CD4-positive, alpha-beta T cell treated with Interleukin-17A for 1 hour (primary cell): ENCODE data around the gene DYRK3.

Experiments used
- DNase-seq: peaks from one replicate; pipeline ENCODE4 v3.0.0-alpha.2; 2020

Gene DYRK3

GRCh38 chr1:206662396-206663092 lies 27.2 kb downstream of the DYRK3 start:
- no peak for DNase-seq

- no peak for DNase-seq
These were observed 28.0 kb downstream of the DYRK3 start for GRCh38 chr1:206663362-206663761.

- peak; percentile 78 for DNase-seq
These were observed 28.7 kb downstream of the DYRK3 start for GRCh38 chr1:206663832-206664652.

- no peak for DNase-seq
These were observed 29.4 kb downstream of the DYRK3 start for GRCh38 chr1:206664740-206665139.

- DNase-seq = no peak
These were observed 30.8 kb downstream of the DYRK3 start for GRCh38 chr1:206666031-206666561.

- no peak for DNase-seq
These were observed 31.8 kb downstream of the DYRK3 start for GRCh38 chr1:206666954-206667665.

- DNase-seq = no peak
These were observed 33.0 kb downstream of the DYRK3 start for GRCh38 chr1:206668351-206668750.

- no peak for DNase-seq
These were observed 33.6 kb downstream of the DYRK3 start for GRCh38 chr1:206668874-206669410.

- no peak for DNase-seq
These were observed 36.8 kb downstream of the DYRK3 start for GRCh38 chr1:206672011-206672688.

GRCh38 chr1:206672844-206673758 lies 37.8 kb downstream of the DYRK3 start:
- DNase-seq = no peak

GRCh38 chr1:206674236-206674635 lies 38.9 kb downstream of the DYRK3 start:
- no peak for DNase-seq

GRCh38 chr1:206674745-206675175 lies 39.4 kb downstream of the DYRK3 start:
- DNase-seq = no peak

GRCh38 chr1:206676499-206676898 lies 41.2 kb downstream of the DYRK3 start:
- no peak for DNase-seq

- no peak for DNase-seq
These were observed 43.2 kb downstream of the DYRK3 start for GRCh38 chr1:206678490-206678889.

GRCh38 chr1:206679738-206680211 lies 44.4 kb downstream of the DYRK3 start:
- no peak for DNase-seq

- no peak for DNase-seq
These were observed 44.9 kb downstream of the DYRK3 start for GRCh38 chr1:206680279-206680678.

- no peak for DNase-seq
These were observed 46.0 kb downstream of the DYRK3 start for GRCh38 chr1:206681359-206681758.

GRCh38 chr1:206682111-206682510 lies 46.8 kb downstream of the DYRK3 start:
- no peak for DNase-seq

GRCh38 chr1:206683313-206683712 lies 48.0 kb downstream of the DYRK3 start:
- DNase-seq = no peak

- DNase-seq = no peak
These were observed 48.7 kb downstream of the DYRK3 start for GRCh38 chr1:206684003-206684402.
